HG02870 (cell line): Measurements from ENCODE around the gene DAPK3.

ENCODE experiments used
- ATAC-seq: cut with Tn5 transposase; IDR thresholded peaks from one replicate; pipeline ENCODE4 v1.9.1; 2021; ENCODE audit warnings: mild to moderate bottlenecking, moderate library complexity; ENCODE audit not compliant: unreplicated experiment

The DAPK3 gene

GRCh38 chr19:3932931-3933810 lies 37.7 kb downstream of the DAPK3 start, which contains the start of gene NMRK2:
NMRK2 (plus strand) TSS chr19:3933069; CDS start chr19:3933672, 603 bp downstream.
- no peak for ATAC-seq

GRCh38 chr19:3931041-3931440 lies 39.9 kb downstream of the DAPK3 start:
- ATAC-seq = no peak

GRCh38 chr19:3923912-3924311 lies 47.0 kb downstream of the DAPK3 start:
- ATAC-seq = no peak

GRCh38 chr19:3923096-3923758 lies 47.7 kb downstream of the DAPK3 start:
- no peak for ATAC-seq

GRCh38 chr19:3919793-3920192 lies 51.1 kb downstream of the DAPK3 start:
- no peak for ATAC-seq

- no peak for ATAC-seq
Observed at GRCh38 chr19:3916033-3916432, 54.9 kb downstream of the DAPK3 start.

- no peak for ATAC-seq
Observed at GRCh38 chr19:3914199-3914598, 56.7 kb downstream of the DAPK3 start.

- ATAC-seq = no peak
Observed at GRCh38 chr19:3910105-3910504, 60.8 kb downstream of the DAPK3 start.
